Neural progenitor cell (in vitro differentiated cells): ENCODE results near the gene LRBA.

ENCODE experiments used
- EZH2 ChIP-seq: fragments of 200-600 bp; sonication (generic); IDR thresholded peaks from 2 replicates; pipeline ENCODE4 v1.6.1; 2017; ENCODE audit warnings: antibody characterized with exemption, mild to moderate bottlenecking, moderate library complexity
- EZH2phosphoT487 ChIP-seq: fragments of 200-600 bp; sonication (generic); IDR thresholded peaks from 2 replicates; pipeline ENCODE4 v1.6.1; 2017; ENCODE audit warnings: antibody characterized with exemption
- TF ChIP-seq, protein P1 (sequence below): fragments of 200-600 bp; sonication (generic); IDR thresholded peaks from 2 replicates; pipeline ENCODE4 v1.5.1; 2017; ENCODE audit warnings: antibody characterized with exemption, mild to moderate bottlenecking

GRCh38 chr4:150960818-150961217 is 54.3 kb downstream of the LRBA start:
- TF ChIP-seq, protein P1, sequence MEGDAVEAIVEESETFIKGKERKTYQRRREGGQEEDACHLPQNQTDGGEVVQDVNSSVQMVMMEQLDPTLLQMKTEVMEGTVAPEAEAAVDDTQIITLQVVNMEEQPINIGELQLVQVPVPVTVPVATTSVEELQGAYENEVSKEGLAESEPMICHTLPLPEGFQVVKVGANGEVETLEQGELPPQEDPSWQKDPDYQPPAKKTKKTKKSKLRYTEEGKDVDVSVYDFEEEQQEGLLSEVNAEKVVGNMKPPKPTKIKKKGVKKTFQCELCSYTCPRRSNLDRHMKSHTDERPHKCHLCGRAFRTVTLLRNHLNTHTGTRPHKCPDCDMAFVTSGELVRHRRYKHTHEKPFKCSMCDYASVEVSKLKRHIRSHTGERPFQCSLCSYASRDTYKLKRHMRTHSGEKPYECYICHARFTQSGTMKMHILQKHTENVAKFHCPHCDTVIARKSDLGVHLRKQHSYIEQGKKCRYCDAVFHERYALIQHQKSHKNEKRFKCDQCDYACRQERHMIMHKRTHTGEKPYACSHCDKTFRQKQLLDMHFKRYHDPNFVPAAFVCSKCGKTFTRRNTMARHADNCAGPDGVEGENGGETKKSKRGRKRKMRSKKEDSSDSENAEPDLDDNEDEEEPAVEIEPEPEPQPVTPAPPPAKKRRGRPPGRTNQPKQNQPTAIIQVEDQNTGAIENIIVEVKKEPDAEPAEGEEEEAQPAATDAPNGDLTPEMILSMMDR = peak; percentile 39
- TF ChIP-seq EZH2phosphoT487 (no peak), EZH2 (no peak)
